ENCODE results near the gene CSNK1E. TPM values are rescaled to one million over a fixed set of nuclear protein-coding genes. Genes with fewer than 3 reads are reported as not detected.
A peak's percentile ranks its signal among the peaks of the same experiment; 100 is the strongest.

CSNK1E gene
- total and polyA plus RNA-seq, 10 of the 15 experiments (the other 5 are each of a cell fraction or from before 2014, with no cell fraction given) = 5.9 to 107 (median 64.9) TPM

DNA sequence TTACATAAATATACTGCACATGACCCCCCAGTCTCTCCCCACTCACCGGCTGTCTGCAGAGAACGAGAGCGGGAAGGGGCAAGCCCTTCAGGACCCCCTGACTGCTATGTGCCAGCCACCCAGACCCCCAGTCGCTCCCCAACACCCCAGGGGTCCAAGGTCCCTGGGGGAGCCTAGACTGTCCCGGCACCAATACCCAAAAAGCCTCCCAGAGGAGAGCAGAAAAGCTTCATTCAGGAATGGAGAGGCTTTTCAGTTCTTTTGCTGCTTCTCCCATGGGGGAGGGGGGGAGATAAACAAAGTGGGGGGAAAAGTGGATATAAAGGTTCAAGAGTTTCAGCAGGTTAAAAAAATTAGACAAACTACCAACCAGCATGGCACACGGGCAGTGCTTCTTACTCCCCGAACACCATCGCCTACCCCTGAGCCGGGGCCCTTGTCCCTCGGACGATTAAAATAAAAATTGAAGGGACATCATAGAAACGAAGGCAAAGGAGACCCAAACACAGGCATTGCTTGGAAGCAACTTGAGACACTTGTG lies 1.3 kb downstream of the CSNK1E start:
- Histone ChIP-seq H3K9ac (ENCODE audit: control insufficient read depth, insufficient read depth, low read length) (peak overlapping the region; percentile 89), H3K36me3 (ENCODE audit: control insufficient read depth in 2 of 2, insufficient read depth in 2 of 2, low read length in 1 of 2) (peaks cover 2 to 12% of the 10 kb centered on the region in 2 experiments; a peak in 2 of 4 replicates), H3K27ac (ENCODE audit: control insufficient read depth, insufficient read depth) (peak overlapping the region; percentile 85), H2AFZ (ENCODE audit: control insufficient read depth, low read depth, low read length) (no peak overlapping the region), H3K27me3 (replicated peaks in 1 of 2; ENCODE audit: control insufficient read depth in 2 of 2, insufficient read depth in 2 of 2, low read length in 1 of 2) (no peaks in the 10 kb centered on the region), H3K4me1 (ENCODE audit: control insufficient read depth, insufficient read depth, low read length) (peaks cover 46% of the 10 kb centered on the region), H3K4me2 (ENCODE audit: control insufficient read depth, insufficient read depth) (peak overlapping the region; percentile 97), H3K79me2 (ENCODE audit: control insufficient read depth, insufficient read depth, low read length) (peaks cover 61% of the 10 kb centered on the region), H3K4me3 (peak overlapping the region; percentile 82), H4K20me1 (ENCODE audit: control insufficient read depth, insufficient read depth) (no peaks in the 10 kb centered on the region), H3K9me3 (replicated peaks; ENCODE audit: control insufficient read depth, insufficient read depth, low read length) (no peaks in the 10 kb centered on the region)
- in situ Hi-C loops (cut with MboI) (no loop called here), intact Hi-C loops (cut with micrococcal nuclease; ENCODE audit: unreplicated experiment) (no loop called here)
- FAIRE-seq (no peak), DNase-seq (ENCODE audit: low read depth, low spot score) (no peak), ATAC-seq (peak; percentile 8; the same call in 1 of the 3 replicates)
- CTCF ChIA-PET = interaction anchor here (1.0 to 2.2 kb wide), 4 partner anchors 10 to 201 kb away, joined by 3 to 10 read pairs (median 6); no protein-coding TSS in a partner anchor
- 8% methylated on average over 12 of the region's 12 CpGs for WGBS (ENCODE audit: insufficient coverage, insufficient replicate concordance, low lambda C conversion rate, missing lambda C conversion rate)
- POLR2A ChIA-PET = interaction anchor here (1.5 kb wide), 1 partner anchor 9 kb away, joined by 5 read pairs; no protein-coding TSS in a partner anchor
- SMC1A ChIA-PET (ENCODE audit: uncharacterized antibody, unreplicated experiment) = interaction anchor here (1.3 to 3.3 kb wide), 2 partner anchors 10 to 55 kb away, joined by 4 to 18 read pairs; no protein-coding TSS in a partner anchor
- BruUV-seq (replicated peaks) = TSS peak; percentile 48
- RAD21 ChIA-PET (ENCODE audit: unreplicated experiment) = interaction anchor here (0.6 kb wide), 1 partner anchor 264 kb away, joined by 4 read pairs; no protein-coding TSS in a partner anchor
- no peak for TF ChIP-seq IKZF2 (IDR thresholded peaks at IDR 0.05)
- no peak for TF ChIP-seq SMAD1 (IDR thresholded peaks at IDR 0.05; ENCODE audit: low read depth, partially characterized antibody)
- no peak for TF ChIP-seq ZBTB33 (IDR thresholded peaks at IDR 0.05)
- TF ChIP-seq GATAD2B (conservative IDR thresholded peaks at IDR 0.05; ENCODE audit: low read depth) = no peak
- TF ChIP-seq CEBPB (IDR thresholded peaks at IDR 0.05; ENCODE audit: borderline replicate concordance in 1 of 2, low read depth in 2 of 2, low read length in 2 of 2) = no peak
- TF ChIP-seq ZBTB40 (IDR thresholded peaks at IDR 0.05; ENCODE audit: borderline replicate concordance) = no peak
- no peak for TF ChIP-seq TCF12 (IDR thresholded peaks at IDR 0.05; ENCODE audit: low read depth, low read length)
- no peak for TF ChIP-seq STAT1 (conservative IDR thresholded peaks at IDR 0.05)
- TF ChIP-seq RELB (IDR thresholded peaks at IDR 0.05; ENCODE audit: low read depth) = no peak
- no peak for TF ChIP-seq RB1 (IDR thresholded peaks at IDR 0.05; ENCODE audit: borderline replicate concordance)
- TF ChIP-seq, protein P1, sequence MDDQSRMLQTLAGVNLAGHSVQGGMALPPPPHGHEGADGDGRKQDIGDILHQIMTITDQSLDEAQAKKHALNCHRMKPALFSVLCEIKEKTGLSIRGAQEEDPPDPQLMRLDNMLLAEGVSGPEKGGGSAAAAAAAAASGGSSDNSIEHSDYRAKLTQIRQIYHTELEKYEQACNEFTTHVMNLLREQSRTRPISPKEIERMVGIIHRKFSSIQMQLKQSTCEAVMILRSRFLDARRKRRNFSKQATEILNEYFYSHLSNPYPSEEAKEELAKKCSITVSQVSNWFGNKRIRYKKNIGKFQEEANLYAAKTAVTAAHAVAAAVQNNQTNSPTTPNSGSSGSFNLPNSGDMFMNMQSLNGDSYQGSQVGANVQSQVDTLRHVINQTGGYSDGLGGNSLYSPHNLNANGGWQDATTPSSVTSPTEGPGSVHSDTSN (IDR thresholded peaks at IDR 0.05; ENCODE audit: insufficient replicate concordance, low read depth, low read length) = no peak
- no peak for TF ChIP-seq BCL11A (IDR thresholded peaks at IDR 0.05; ENCODE audit: low read depth, low read length)
- TF ChIP-seq CBFB (IDR thresholded peaks at IDR 0.05; ENCODE audit: low read depth) = no peak
- TF ChIP-seq EGR1 (IDR thresholded peaks at IDR 0.05; ENCODE audit: borderline replicate concordance in 1 of 2, low read depth in 2 of 2, low read length in 2 of 2) = no peak
- TF ChIP-seq ZNF217 (IDR thresholded peaks at IDR 0.05) = no peak
